ENCODE data around the gene HOXC11.

Gene HOXC11

DNA sequence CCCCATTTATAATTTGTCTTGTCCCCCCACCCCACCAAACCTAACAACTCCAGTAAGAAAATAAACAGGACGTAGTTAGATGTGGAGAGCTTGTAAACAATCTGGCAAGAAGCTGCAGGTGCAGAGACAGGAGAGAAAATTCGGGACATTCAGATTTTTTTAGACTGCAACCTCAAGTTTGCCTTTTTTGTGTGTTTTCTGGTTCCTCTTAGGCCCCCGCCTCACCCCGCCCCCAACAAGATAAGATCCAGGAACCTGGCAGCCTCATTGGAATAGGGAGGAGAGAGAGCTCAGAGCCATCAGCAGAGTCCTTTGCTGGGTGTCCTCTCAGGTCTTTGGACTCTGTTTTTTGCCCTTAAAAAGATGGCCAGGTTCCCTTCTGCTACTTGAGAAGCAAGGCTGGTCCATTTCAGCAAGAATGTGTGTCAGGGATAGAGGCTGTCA is 14.9 kb downstream of the HOXC11 start:
- no peak for DNase-seq

DNA sequence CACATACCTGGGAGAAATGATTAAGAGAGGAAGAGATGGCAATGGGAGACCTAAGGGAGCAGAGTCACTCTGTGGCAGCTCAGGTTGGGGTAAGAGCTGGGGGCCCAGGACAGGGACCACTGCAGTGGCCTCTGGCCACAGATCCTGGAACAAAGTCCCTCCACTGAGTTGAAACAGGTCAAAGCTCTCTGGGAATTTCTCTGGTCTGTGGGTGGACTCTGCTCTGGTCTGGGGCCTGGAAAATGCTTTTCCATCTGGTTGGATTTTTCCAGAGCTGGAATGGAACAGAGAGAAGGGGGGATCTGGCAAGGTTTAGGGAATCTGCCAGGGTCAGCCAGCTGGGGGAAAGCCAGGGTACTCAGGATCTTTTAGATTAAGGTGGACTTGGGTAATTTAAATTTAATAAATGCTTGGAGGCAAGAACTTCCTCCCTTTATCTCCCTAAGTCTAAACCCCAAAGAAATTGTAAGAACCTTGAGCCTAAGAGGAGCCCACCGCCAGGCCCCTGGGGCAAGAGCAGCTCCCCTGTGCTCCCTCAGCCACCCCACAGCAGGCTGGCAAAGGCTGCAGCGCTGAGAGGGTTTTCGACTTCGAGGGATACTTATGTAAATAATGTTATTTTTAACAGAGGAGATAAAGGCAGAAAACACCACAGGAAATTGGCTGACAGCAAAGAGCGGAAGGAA is 15.8 kb downstream of the HOXC11 start:
- no peak for DNase-seq

DNA sequence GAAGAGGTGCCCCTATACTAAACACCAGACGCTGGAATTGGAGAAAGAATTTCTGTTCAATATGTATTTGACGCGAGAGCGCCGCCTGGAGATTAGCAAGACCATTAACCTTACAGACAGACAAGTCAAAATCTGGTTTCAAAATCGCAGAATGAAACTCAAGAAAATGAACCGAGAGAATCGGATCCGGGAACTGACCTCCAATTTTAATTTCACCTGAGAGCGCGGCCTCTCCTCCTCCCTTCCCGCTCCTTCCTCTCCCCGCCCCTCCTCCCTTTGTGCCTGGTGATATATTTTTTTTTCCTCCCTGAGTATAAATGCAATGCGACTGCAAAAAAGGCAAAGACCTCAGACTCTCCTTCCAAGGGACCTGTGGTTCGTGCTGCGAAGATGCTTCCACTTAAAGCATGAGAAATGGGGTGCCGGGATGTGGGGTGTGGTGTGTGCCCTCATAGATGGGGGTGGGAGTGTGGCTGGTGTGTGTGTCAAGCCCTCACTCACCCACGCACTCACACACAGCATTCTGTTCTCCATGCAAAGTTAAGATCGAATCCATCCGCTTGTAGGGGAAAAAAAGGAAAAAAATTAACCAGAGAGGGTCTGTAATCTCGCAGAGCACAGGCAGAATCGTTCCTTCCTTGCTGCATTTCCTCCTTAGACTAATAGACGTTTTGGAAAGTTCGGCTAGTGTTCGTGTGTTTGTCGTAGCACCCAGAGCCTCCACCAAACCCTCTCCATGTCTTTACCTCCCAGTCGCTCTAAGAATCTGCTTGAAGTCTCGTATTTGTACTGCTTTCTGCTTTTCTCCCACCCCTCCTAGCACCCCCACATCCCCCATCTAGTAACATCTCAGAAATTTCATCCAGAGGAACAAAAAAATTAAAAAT is 16.5 kb downstream of the HOXC11 start:
- DNase-seq = peak; percentile 54

DNA sequence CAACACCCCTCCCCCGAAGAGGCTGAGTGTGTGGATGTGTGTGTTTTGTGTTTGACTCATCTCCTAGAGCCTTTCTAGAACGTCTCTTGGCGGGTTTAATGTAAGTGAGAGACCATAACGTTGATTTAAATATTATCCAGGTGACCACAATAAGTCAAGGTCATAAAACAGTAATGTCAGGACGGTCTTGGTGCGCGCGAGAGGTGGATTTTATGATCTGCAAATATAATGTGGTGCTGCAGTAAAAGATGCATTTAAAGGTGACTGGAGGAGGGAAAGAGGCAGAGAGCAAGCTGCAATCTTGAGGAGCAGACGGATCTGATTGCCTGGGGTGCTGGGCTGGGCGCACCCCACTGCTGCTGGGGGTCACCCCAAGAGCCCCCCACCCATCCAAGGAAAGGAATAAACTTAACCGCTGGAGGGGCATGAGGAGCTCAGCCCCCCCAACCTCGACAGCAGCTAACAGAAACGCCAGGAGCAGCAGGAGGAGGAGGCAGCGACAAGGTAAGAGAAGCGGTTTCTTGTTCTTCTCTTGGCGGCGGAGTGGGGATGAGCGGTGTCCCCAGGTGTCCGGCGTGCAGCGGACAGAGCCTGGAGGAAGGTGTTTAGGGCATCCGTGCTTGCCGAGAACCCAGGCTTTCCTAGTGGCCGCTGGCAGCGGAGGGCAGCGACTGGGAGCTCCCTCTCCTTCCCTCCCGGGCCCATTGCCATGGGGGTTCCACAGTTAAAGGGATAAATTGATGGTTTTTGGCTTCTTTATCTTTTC is 17.6 kb downstream of the HOXC11 start:
- peak; percentile 19 for DNase-seq

DNA sequence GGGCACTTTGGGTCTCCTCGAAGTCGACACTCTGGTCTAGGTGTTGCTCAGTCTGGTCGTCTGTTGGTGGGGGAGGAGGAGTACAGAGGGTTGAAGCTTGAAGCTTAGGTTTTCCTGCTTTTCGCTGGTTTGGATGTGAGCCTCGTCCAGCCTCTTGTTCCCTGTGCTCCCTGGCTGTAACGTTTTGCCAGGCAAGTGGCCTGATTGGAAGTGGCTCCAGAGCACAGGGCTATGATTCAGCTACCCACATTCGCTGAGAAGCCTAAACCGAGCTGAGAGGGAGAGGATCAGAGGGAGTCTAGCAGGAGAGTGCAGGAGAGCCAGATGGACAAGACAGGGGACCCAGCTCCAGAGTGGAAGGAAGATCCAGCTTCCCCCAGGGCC is 18.1 kb downstream of the HOXC11 start:
- DNase-seq = no peak

DNA sequence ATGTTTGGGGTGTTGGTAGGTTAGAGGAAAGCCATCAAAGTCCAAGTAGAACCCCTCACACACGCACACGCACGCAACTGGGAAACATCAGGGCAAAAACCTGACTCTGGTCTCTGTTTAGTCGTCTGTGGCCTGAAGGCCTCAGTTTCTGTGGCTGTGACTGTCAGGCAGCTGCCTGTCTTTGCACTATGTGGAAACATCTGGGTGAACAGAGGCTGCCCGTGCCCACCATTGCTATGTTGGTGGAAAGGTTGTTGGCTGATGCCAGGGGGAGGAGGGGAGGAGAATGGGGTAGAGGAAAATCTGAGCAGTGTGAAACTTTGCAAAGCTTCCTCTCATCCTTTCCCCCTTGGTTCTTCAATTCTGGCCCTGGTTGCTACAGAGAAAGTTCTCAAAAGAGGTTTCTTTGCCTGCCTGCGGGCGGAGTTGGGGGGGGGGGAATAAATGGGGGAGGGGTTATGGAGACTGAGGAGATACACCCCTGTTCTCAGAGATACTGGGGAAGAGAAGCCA is 19.5 kb downstream of the HOXC11 start:
- DNase-seq = no peak

DNA sequence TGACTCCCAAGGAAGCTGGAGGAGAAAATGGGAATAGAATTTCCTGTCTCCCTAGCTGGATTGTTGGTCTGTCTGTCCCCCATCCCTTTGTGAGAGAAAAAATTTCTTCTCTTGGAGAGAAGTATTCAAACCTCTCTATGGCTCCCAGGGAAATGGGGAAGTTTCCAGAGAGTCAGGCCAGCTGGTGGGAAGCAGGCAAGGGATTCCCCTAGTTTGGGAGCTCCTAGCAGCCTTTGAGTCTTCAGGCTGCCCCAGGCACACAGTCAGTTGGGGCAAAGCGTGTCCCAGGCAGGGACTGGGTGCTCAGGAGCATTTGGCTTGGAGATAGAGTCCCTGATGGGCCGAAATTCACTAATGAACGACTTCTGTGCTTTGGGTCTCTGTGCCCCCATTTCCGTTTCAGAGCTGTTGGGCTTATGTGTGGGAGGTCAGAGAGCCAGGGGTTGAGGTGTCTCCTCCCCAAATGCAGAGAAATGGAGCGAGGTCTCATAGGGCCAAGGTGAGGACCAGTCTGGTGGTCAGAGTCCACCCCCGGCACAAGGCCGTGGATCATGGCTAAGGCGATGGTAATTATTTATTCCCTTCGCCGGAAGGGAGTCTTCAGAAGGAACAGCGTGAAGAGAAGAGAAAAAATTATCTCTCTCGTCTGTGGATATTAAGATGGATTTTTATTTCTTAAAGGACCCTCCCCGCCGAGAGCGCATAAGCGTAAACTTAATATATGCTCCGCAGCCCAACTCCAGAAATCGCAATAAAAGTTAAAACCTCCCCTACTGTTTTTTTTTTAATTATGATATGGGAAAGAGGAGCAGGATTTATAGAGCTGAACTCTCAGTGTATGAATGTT is 20.5 kb downstream of the HOXC11 start:
- no peak for DNase-seq

DNA sequence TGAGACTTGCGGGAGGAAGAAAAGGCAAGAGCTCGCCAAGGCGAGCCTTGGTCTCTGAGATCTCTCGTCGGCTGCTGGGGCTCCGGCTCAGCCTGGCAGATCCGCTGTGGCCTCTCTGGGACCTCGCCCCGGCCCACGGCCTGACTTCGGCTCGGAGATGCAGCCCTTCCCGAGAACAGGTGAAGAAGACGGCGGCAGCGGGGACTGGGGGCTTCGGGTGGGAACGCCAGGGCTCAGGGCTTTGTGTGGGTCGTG is 21.0 kb downstream of the HOXC11 start:
- no peak for DNase-seq

DNA sequence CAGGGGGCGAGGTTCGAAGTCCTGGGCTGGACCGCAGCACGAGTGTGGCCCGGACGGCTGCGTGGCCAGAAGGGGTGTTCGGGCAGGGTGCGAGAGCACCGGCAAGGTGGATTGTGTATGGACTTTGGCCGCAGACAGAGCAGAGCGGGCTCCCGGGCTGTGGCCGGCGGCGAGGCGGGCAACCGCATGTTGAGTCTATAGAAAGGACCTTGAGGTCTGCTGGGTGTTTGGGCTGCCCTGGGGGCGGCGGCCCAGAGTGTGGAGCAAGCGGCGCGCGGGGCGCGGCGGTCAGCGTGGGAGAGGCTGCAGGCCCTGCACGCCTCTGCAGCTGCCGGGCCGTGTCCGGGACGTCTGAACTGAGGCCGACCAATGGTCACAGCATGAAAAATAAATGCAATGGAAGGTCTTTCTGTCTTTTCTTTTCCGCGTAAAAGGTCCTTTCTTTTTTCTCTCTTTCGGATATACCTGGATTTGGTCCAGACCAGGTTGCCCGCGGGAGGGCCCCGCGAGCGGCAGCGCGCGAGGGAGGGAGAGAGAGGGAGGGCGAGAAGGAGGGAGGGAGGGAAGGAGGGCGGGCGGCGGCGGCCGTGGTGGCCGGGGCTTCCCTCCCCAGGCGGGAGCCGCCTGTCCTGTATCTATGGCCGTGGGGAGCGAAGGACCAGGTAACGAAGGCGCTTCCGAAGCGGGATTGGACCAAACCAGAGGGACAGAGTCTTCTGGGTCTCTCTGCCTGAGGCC is 21.5 kb downstream of the HOXC11 start:
- DNase-seq = peak; percentile 18

DNA sequence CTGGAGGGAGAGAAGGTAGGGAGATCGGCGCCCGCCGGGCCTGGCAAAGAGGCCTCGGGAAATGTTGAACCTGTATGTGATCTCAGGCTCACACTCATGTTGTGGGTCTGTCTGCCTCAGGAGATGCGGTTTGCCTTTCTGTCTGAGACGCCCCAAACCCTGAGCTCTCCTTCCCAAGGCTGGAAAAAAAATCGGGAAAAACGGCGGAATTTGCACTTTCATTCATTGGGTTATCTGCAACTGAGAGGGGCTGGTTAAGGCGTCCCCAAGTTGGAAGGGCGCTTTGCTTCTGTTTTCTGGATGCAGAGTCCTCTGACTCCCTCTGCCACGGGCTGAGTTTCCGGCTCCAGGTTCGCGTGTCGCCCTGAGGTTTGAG is 22.1 kb downstream of the HOXC11 start:
- DNase-seq = no peak

DNA sequence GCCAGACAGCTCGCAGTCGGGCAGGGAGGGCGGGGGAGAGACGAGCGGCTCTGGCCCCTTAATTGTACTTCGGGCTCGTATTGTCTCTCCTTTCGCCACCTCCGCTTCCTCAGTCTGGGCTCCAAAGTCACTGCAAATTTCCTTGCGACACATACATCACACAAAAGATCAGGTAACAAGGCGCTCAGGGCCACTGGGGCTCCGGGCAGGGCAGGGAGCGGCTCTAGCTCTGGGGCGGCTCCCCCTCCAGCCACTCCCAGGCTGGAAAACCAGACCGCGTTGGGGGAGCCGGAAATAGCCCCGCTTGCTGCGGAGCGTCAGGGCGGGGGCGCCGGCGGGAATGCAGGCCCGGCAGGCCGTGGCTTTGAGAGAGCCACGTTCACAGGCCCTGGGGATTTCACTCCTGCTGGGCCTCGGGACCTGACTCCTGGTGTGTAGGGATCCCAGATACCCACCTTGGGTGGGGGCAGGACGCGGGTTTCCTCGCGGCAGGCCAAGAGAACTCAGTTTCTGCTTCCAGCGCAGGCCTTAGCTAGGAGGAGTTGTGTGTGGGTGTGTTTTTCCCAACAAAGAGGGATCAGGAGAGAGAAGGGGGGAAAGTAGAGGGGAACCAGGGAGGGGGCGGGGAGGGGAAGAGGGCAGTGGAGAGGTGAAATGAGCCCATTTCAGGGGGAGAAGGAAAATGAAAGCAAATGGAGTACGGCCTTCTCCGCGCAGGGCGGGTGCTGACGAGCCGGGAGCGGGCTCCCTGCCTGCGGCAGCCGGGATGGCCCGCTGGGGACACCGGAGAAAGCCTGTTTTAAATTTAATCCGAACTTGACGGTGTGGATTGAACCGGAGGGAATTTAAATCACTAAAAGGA is 22.7 kb downstream of the HOXC11 start:
- peak; percentile 41 for DNase-seq

DNA sequence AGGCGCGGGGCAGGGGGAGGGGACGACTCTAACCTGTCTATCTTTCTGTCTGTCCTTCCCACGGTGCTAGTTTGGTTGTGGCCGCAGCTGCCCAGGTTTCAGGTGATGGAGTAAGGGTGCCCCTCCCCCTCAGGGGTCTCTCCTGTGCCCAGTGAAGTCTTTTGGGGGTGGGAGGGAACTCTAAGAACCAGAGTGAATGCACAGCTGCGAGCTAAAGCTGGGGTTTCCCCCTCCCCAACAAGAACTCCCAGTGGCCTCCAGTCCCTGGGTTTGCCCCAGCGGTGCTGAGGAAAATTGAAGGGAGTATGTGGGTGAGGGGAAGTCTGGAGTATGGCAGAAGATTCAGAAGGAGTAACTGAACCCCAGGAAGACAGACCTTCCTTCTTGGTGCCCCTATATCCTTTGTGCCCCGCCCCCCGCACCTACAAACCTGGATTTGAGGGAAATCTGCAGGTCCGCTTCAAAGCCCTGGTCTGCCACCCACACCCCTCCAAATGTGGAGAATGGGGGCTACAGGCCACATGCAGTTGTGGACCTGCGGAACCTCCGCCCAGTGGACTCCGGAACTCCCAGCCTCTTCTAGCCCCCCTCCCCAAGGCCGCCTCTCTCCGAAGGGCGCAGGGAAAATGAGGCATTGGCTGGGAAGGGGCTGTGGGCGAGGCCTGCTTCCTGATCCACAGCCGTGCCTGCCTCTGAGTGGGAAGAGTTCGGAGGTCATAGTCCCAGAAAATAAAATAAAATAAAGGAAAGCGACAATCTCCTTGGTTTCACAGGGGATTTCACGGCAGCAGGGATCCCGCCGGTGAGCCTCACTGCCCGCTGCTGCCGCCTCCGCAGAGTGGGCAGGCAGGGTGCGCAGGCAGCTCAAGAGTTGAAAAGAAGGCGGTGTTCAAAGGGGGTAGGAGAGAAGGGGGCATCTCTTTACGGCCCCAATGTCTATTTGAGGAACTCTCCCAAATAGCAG is 23.6 kb downstream of the HOXC11 start:
- DNase-seq = no peak

DNA sequence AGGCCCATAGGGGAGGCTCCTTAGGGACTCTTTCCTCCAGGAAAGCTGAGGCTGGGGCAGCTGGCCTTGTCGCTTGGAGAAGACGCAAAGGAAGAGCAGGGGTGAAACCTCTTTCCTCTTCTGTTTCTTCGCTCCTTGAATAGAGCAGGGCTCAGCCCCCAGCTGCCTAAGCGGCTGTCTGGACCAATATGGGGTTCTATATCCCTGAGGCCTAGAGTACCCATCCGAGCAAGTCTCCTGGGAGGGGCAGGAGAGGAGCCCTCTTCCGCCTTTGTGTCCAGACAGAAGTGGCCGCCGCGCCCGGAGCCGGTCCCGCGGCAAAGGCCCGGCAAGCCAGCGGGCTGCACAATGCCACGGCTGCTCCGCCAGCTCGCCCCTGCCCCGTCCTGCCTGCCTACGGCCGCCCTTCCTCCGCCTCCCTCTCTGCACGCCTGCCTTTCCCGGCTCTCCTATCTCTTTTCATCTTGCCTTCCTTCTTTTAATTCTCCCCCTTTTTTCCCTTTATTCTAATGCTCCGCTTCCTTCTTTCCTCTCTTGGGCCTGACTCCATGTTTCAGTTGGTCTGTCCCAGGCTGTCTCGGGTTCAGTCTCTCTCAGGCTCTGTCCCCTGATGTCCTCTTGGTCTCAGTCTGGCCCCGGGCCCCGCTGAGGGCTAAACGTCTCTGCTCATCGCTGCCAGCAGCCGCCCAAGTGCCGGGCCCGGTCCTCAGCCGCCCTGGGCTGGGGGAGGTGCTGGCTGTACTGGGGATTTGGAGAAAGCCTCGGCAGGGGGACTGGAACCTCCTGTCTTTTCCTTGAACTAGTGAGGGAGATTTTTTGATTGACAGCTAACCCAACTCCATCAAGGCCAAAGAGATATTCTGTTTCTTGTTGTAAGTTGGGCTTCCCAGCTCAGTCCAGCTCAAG is 24.5 kb downstream of the HOXC11 start:
- no peak for DNase-seq

DNA sequence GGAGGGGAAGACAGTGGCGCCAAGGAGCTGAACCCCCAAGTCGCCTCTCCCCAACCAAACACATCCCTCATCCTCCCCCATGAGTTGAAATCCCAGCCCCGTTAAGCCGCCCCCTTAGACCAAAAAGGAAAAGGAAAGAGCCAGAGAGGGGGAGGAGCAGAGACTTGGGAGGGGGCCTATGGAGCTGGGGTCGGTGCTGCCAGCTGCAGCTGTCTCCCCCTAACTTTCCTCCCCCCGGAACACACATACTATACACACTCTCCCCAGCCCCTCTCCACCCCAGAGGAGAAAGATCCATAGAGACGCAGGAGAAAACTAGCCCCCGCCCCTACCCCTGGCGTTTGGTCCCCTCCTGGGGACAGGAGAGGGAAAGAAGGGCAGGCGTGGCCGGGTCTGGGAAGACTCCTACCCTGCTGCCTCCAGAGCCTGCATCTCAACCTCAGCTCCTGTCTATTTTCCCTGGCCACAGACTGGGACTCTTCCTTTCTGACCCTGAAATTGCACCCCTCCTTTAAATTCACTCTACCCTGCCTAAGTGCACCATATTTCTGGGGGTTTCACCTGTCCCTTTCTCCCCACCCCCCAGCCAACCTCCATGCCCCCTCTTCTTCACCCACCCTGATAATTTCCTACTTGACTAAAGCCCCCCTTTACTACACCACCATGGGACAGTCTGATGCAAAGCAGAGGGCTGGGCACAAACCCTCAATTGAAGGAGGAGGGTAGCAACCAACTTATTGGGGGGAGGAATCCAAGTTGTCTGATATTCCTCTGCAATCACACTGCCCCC is 25.4 kb downstream of the HOXC11 start:
- DNase-seq = no peak

DNA sequence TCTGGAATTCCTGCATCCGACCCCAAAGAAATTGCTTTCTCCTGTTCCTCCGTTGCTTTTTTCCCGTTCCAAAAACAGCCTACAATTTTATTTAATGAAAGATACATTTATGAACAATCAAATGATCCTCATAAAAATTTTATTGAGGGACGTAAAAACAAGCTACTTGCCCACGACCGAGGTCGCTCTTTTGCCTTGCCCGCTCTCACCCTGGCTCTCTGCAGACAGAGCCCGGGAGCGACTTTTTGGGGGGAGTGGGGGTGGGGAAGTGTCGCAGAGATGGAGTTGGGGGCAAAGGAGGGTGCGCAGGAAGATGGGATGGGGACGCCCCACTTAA is 25.9 kb downstream of the HOXC11 start:
- no peak for DNase-seq

DNA sequence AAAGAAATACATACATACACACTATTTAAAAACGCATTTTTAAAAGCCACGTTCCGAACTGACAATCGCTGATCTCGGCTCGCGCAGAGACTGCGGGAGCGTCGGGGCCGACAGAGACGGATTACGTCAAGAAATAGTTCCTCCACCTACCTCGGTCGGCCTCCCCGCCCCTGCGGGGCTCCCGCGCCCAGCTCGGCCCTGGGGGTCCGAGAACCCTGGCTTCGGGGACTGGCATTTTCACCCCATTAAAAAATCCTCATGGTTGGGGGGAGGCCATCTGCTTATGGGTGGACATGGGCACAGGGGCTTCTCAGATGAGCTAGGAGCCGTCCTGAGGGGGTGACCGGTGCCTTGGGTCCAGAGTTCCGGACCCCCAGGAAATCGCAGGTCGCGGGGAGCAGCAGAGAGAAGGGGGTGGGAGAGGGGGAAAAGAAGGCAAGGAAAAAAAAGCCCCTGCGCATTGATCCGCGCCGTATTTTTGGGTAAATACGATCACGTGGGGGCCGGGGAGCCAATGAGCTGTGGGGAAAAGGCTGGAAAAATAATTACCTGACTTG is 26.7 kb downstream of the HOXC11 start:
- DNase-seq = peak; percentile 86

Measured in NCI-H1092 (cell line).